Astrocyte (in vitro differentiated cells and primary cell): ENCODE results near the gene ARHGAP9.

Source experiments
- CTCF ChIP-seq: IDR thresholded peaks from 2 replicates; pipeline ENCODE4 v1.5.1; 2011; ENCODE audit warnings: low read depth, mild to moderate bottlenecking, inconsistent platforms, low read length, moderate library complexity; ENCODE audit not compliant: insufficient read depth
- EZH2 ChIP-seq: IDR thresholded peaks from 2 replicates; pipeline ENCODE4 v1.6.1; 2012; ENCODE audit warnings: mild to moderate bottlenecking, low read length, inconsistent platforms; ENCODE audit not compliant: insufficient read depth

- TF ChIP-seq EZH2: no peak
- peak; percentile 80 for TF ChIP-seq CTCF
These were observed 20.5 kb downstream of the ARHGAP9 start for GRCh38 chr12:57459055-57459749.
